ENCODE data around the gene TRIM39. TPM values are rescaled to one million over a fixed set of nuclear protein-coding genes. Genes with fewer than 3 reads are reported as not detected.

Gene TRIM39
- total and polyA plus RNA-seq, 3 donors from 2014 or later, result 30.6 to 58.1 (median 33.6) TPM

DNA sequence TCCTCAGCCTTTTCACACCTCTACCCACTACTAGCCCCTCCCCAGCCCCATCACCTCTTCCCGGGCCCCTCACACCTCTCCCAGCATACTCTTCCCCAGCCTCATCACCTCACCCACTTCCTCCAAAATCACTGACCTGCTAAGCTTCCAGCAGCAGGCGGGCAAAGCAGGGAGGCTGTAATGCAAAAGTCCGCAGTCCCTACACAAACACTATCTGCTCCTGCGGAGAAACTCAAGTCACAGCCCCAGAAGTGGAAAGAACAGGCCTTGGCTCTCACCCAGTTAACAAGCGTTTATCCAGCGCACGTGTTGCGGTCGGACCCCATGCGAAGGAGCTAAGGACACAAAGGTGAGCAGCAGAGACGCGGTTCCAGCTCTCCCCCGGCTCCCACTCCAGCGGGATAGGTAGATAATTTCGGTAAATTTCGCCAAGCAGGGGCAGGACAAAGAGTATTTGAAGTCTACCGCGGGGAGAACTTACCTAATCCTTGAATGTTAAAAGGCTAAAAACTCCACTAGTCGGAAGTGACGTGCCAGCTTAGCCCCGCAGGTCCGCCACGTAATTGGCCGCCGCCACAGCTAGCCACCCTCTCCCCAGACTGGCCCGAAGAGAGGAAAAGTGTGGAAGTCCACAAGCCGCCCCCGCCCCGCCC, 728 bp upstream of the TRIM39 start:
- DNase-seq, result peak; percentile 87
- Histone ChIP-seq H3K27me3 (no peaks in the 10 kb centered on the region), H3K27ac (peak overlapping the region; percentile 95 to 97), H3K4me1 (peaks cover 18% of the 10 kb centered on the region), H3K4me3 (peak overlapping the region; percentile 90 to 96), H3K36me3 (ENCODE audit: low read depth, missing control alignments) (no peaks in the 10 kb centered on the region), H3K9me3 (no peaks in the 10 kb centered on the region)
- intact Hi-C loops (cut with DNase I; ENCODE audit: low total_unique reads), result no loop called here
- no peak for TF ChIP-seq POLR2A (IDR thresholded peaks at IDR 0.05)
- TF ChIP-seq, protein P1, sequence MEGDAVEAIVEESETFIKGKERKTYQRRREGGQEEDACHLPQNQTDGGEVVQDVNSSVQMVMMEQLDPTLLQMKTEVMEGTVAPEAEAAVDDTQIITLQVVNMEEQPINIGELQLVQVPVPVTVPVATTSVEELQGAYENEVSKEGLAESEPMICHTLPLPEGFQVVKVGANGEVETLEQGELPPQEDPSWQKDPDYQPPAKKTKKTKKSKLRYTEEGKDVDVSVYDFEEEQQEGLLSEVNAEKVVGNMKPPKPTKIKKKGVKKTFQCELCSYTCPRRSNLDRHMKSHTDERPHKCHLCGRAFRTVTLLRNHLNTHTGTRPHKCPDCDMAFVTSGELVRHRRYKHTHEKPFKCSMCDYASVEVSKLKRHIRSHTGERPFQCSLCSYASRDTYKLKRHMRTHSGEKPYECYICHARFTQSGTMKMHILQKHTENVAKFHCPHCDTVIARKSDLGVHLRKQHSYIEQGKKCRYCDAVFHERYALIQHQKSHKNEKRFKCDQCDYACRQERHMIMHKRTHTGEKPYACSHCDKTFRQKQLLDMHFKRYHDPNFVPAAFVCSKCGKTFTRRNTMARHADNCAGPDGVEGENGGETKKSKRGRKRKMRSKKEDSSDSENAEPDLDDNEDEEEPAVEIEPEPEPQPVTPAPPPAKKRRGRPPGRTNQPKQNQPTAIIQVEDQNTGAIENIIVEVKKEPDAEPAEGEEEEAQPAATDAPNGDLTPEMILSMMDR (IDR thresholded peaks at IDR 0.05), result no peak
- 0 to 2% methylated on average over 5 to 29 of the region's 29 CpGs for WGBS, 2 donors

DNA sequence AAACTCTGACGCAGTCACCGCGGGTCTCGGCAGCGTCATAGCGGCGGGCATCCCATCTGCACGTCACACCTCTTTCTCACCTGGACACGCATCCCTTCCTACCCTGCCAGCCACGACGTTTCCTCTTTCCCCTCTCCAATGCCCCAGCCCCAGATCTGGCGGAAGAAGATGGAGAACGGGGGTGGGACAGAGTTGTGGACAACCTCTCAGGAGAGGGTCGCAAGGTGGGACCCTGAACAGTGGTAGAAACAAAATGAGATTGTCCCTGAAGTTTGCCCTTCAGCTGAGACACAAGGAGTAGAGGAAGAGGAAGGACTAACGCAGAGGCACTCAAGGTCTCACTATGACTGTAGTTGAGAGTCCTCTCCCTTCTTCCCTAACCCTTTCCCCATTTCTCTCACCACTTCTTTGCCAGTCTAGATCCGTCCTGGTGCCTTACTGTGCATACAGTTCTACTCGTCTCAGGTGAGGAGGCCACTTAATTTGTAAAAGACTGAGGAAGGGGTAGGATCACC, 562 bp downstream of the TRIM39 start:
- WGBS, 2 donors, result 2 to 3% methylated on average over 17 of the region's 17 CpGs
- no peak for DNase-seq
- Histone ChIP-seq H3K27ac (peak overlapping the region; percentile 95 to 97), H3K36me3 (ENCODE audit: low read depth, missing control alignments) (no peaks in the 10 kb centered on the region), H3K4me1 (peaks cover 18% of the 10 kb centered on the region), H3K27me3 (no peaks in the 10 kb centered on the region), H3K4me3 (peak overlapping the region; percentile 90 to 96), H3K9me3 (no peaks in the 10 kb centered on the region)
- no peak for TF ChIP-seq POLR2A (IDR thresholded peaks at IDR 0.05)
- TF ChIP-seq, protein P1 (IDR thresholded peaks at IDR 0.05), result no peak
- intact Hi-C loops (cut with DNase I; ENCODE audit: low total_unique reads), result no loop called here

DNA sequence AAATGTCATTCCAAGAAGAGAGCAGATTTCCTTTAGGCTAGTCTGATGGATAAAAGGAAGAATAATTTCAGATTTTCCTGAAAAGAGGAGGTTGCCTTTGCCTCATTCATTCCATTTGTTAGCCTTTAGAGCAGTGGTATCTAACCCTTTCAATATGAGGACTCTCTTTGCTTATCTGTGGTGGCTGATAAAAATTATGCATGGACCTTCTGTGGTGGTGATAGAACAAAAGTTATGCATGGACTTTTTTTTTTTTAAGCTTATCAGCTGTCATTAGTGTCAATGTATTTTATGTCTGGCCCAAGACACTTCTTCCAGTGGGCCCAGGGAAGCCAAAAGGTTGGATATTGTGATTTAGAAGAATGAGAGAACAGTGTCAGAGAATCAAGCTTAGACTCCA, 1.7 kb downstream of the TRIM39 start:
- H3K4me1 ChIP-seq, result peaks cover 18% of the 10 kb centered on the region
- no peak overlapping the region for H3K27ac ChIP-seq
- H3K4me3 ChIP-seq, result no peak overlapping the region
- H3K36me3 ChIP-seq (ENCODE audit: low read depth, missing control alignments), result no peaks in the 10 kb centered on the region
- intact Hi-C loops (cut with DNase I; ENCODE audit: low total_unique reads), result no loop called here
- DNase-seq, result no peak
- H3K27me3 ChIP-seq, result no peaks in the 10 kb centered on the region
- TF ChIP-seq POLR2A (IDR thresholded peaks at IDR 0.05), result no peak
- TF ChIP-seq, protein P1 (IDR thresholded peaks at IDR 0.05), result no peak
- H3K9me3 ChIP-seq, result no peaks in the 10 kb centered on the region

DNA sequence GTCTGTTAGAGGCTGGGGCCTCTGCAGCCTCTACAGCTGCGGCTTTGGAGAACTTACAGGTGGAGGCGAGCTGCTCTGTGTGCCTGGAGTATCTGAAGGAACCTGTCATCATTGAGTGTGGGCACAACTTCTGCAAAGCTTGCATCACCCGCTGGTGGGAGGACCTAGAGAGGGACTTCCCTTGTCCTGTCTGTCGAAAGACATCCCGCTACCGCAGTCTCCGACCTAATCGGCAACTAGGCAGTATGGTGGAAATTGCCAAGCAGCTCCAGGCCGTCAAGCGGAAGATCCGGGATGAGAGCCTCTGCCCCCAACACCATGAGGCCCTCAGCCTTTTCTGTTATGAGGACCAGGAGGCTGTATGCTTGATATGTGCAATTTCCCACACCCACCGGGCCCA, 2.6 kb downstream of the TRIM39 start:
- no peak for DNase-seq
- intact Hi-C loops (cut with DNase I; ENCODE audit: low total_unique reads), result no loop called here
- H3K36me3 ChIP-seq (ENCODE audit: low read depth, missing control alignments), result no peaks in the 10 kb centered on the region
- no peaks in the 10 kb centered on the region for H3K9me3 ChIP-seq
- WGBS, 2 donors, result 95 to 96% methylated on average over 10 to 12 of the region's 12 CpGs
- H3K4me3 ChIP-seq, result no peak overlapping the region
- H3K4me1 ChIP-seq, result peaks cover 16% of the 10 kb centered on the region
- H3K27me3 ChIP-seq, result no peaks in the 10 kb centered on the region
- H3K27ac ChIP-seq, result no peak overlapping the region
- TF ChIP-seq, protein P1 (IDR thresholded peaks at IDR 0.05), result no peak
- no peak for TF ChIP-seq POLR2A (IDR thresholded peaks at IDR 0.05)

DNA sequence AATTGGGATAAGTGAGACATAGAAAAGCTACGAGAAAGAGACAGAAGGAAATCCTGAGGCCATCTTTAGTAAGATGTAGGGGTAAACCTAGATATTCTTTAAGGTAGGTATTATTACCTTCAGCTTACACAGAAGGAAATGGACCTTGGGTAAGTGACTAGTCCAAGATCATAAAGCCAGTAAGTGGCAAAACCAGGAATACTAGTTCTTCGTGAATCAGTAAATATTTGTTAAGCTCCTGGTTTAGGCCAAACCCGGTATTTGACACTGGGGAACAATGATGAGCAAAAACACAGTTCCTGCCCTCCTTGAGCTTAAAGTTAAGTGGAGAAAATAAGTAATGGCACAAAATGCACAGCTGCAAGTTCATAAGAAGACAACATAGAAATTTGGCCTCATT, 5.3 kb downstream of the TRIM39 start:
- no peak overlapping the region for H3K4me3 ChIP-seq
- H3K4me1 ChIP-seq, result peaks cover 4% of the 10 kb centered on the region
- H3K27ac ChIP-seq, result no peak overlapping the region
- TF ChIP-seq, protein P1 (IDR thresholded peaks at IDR 0.05), result no peak
- TF ChIP-seq POLR2A (IDR thresholded peaks at IDR 0.05), result no peak
- H3K9me3 ChIP-seq, result no peaks in the 10 kb centered on the region
- H3K27me3 ChIP-seq, result no peaks in the 10 kb centered on the region
- WGBS, 2 donors, result 83 to 95% methylated on average over 3 of the region's 3 CpGs
- no peaks in the 10 kb centered on the region for H3K36me3 ChIP-seq (ENCODE audit: low read depth, missing control alignments)
- intact Hi-C loops (cut with DNase I; ENCODE audit: low total_unique reads), result no loop called here
- no peak for DNase-seq

All from testis (tissue), 3 donors.